HEK293 (cell line): ENCODE results near the gene MTHFSD.
A peak's percentile ranks its signal among the peaks of the same experiment; 100 is the strongest.

ENCODE experiments used
- CTCF ChIA-PET: fragments of 350-600 bp; formaldehyde crosslinking; extraction: SDS; loops from one replicate; lab custom pipeline; 2021; ENCODE audit warnings: antibody characterized with exemption; lab: Yijun Ruan, JAX
- POLR2A ChIA-PET: fragments of 300-600 bp; formaldehyde crosslinking; extraction: SDS; loops from one replicate; lab custom pipeline; 2020; ENCODE audit warnings: antibody characterized with exemption, inconsistent platforms; lab: Yijun Ruan, JAX
- H3K27ac ChIP-seq: fragments of 200-500 bp; sonication (Bioruptor generic); 2 replicates; pipeline ENCODE4 v1.5.1; 2014; ENCODE audit warnings: low read depth, low read length, control low read depth, inconsistent platforms; ENCODE audit errors: extremely low read depth
- H3K36me3 ChIP-seq, 2 experiments: fragments of 200-500 bp in 1 of 2; sonication (Bioruptor generic) in 1 of 2; 1 replicate in 1 of 2; 2 replicates in 1 of 2; pipeline ENCODE4 v1.5.1; 2014 to 2017; ENCODE audit warnings: inconsistent platforms in 2 of 2, low read length in 2 of 2; ENCODE audit not compliant: control insufficient read depth in 2 of 2, insufficient read depth in 1 of 2
- H3K4me1 ChIP-seq: fragments of 200-500 bp; sonication (Bioruptor generic); 2 replicates; pipeline ENCODE4 v1.5.1; 2014; ENCODE audit warnings: mild to moderate bottlenecking, low read length, inconsistent platforms; ENCODE audit not compliant: control insufficient read depth, insufficient read depth
- H3K4me3 ChIP-seq: 2 replicates; pipeline ENCODE4 v1.5.1; 2011; ENCODE audit warnings: low read depth, mild to moderate bottlenecking, control low read depth, low read length, moderate library complexity
- H3K9me3 ChIP-seq: fragments of 200-500 bp; sonication (Bioruptor generic); 2 replicates; pipeline ENCODE4 v1.5.1; 2014; ENCODE audit warnings: low read depth, low read length, inconsistent platforms; ENCODE audit not compliant: control insufficient read depth, insufficient read depth
- AEBP2 ChIP-seq: fragments of 450-650 bp; formaldehyde crosslinking; IDR thresholded peaks from 2 replicates; pipeline ENCODE4 v1.5.1; 2016; ENCODE audit warnings: missing biosample characterization, missing genetic modification characterization, borderline replicate concordance
- EGR2 ChIP-seq: fragments of 450-650 bp; formaldehyde crosslinking; IDR thresholded peaks from 2 replicates; pipeline ENCODE4 v1.5.1; 2016; ENCODE audit warnings: low read depth, missing biosample characterization, missing genetic modification characterization
- FEZF1 ChIP-seq: fragments of 450-650 bp; formaldehyde crosslinking; IDR thresholded peaks from 2 replicates; pipeline ENCODE4 v1.5.1; 2016; ENCODE audit warnings: missing biosample characterization, missing genetic modification characterization
- KLF7 ChIP-seq: fragments of 450-650 bp; formaldehyde crosslinking; IDR thresholded peaks from 2 replicates; pipeline ENCODE4 v1.5.1; 2016; ENCODE audit warnings: missing biosample characterization, missing genetic modification characterization, borderline replicate concordance
- RBAK ChIP-seq: fragments of 450-650 bp; formaldehyde crosslinking; IDR thresholded peaks from 2 replicates; pipeline ENCODE4 v1.5.1; 2016; ENCODE audit warnings: missing biosample characterization, missing genetic modification characterization
- SCRT1 ChIP-seq: fragments of 450-650 bp; formaldehyde crosslinking; IDR thresholded peaks from 2 replicates; pipeline ENCODE4 v1.5.1; 2016; ENCODE audit warnings: missing biosample characterization, missing genetic modification characterization, borderline replicate concordance
- SETDB1 ChIP-seq: IDR thresholded peaks from one replicate; pipeline ENCODE4 v1.6.1; 2017; ENCODE audit warnings: mild to moderate bottlenecking, low read length, moderate library complexity, mixed read lengths; ENCODE audit not compliant: insufficient read length
- SP3 ChIP-seq: fragments of 450-650 bp; formaldehyde crosslinking; IDR thresholded peaks from 2 replicates; pipeline ENCODE4 v1.5.1; 2016; ENCODE audit warnings: missing biosample characterization, missing genetic modification characterization
- TCF7L2 ChIP-seq: IDR thresholded peaks from 2 replicates; pipeline ENCODE4 v1.6.1; 2011; ENCODE audit warnings: low read depth, mild to moderate bottlenecking, inconsistent platforms, low read length, moderate library complexity, borderline replicate concordance
- ZEB2 ChIP-seq: fragments of 450-650 bp; formaldehyde crosslinking; IDR thresholded peaks from 2 replicates; pipeline ENCODE4 v1.5.1; 2016; ENCODE audit warnings: missing biosample characterization, missing genetic modification characterization
- ZFHX2 ChIP-seq: fragments of 450-650 bp; formaldehyde crosslinking; conservative IDR thresholded peaks from 2 replicates; pipeline ENCODE4 v1.5.1; 2016; ENCODE audit warnings: missing biosample characterization, missing genetic modification characterization
- ZFP41 ChIP-seq: fragments of 450-650 bp; formaldehyde crosslinking; IDR thresholded peaks from 2 replicates; pipeline ENCODE4 v1.5.1; 2016; ENCODE audit warnings: missing biosample characterization, missing genetic modification characterization, borderline replicate concordance
- ZNF10 ChIP-seq: fragments of 450-650 bp; formaldehyde crosslinking; IDR thresholded peaks from 2 replicates; pipeline ENCODE4 v1.5.1; 2017; ENCODE audit warnings: missing biosample characterization, missing genetic modification characterization
- ZNF121 ChIP-seq: fragments of 450-650 bp; formaldehyde crosslinking; IDR thresholded peaks from 2 replicates; pipeline ENCODE4 v1.5.1; 2016; ENCODE audit warnings: missing biosample characterization, missing genetic modification characterization
- ZNF140 ChIP-seq: fragments of 450-650 bp; formaldehyde crosslinking; IDR thresholded peaks from 2 replicates; pipeline ENCODE4 v1.5.1; 2016; ENCODE audit warnings: missing biosample characterization, missing genetic modification characterization
- ZNF366 ChIP-seq: fragments of 450-650 bp; formaldehyde crosslinking; conservative IDR thresholded peaks from 2 replicates; pipeline ENCODE4 v1.5.1; 2016; ENCODE audit warnings: missing biosample characterization, missing genetic modification characterization
- ZNF416 ChIP-seq: fragments of 450-650 bp; formaldehyde crosslinking; IDR thresholded peaks from 2 replicates; pipeline ENCODE4 v1.5.1; 2016; ENCODE audit warnings: missing biosample characterization, missing genetic modification characterization
- ZNF514 ChIP-seq: fragments of 450-650 bp; formaldehyde crosslinking; IDR thresholded peaks from 2 replicates; pipeline ENCODE4 v1.5.1; 2016; ENCODE audit warnings: missing biosample characterization, missing genetic modification characterization
- ZNF626 ChIP-seq: fragments of 450-650 bp; sonication (Bioruptor Pico); formaldehyde crosslinking; IDR thresholded peaks from 2 replicates; pipeline ENCODE4 v1.5.1; 2018; ENCODE audit warnings: missing biosample characterization, missing genetic modification characterization, inconsistent platforms
- ZNF677 ChIP-seq: fragments of 450-650 bp; IDR thresholded peaks from 2 replicates; pipeline ENCODE4 v1.5.0; 2018; ENCODE audit warnings: missing biosample characterization, mild to moderate bottlenecking, missing genetic modification characterization, moderate library complexity
- ZNF704 ChIP-seq: fragments of 450-650 bp; formaldehyde crosslinking; IDR thresholded peaks from 2 replicates; pipeline ENCODE4 v1.5.1; 2016; ENCODE audit warnings: missing biosample characterization, missing genetic modification characterization
- ZNF837 ChIP-seq: fragments of 450-650 bp; formaldehyde crosslinking; IDR thresholded peaks from 2 replicates; pipeline ENCODE4 v1.5.1; 2016; ENCODE audit warnings: missing biosample characterization, missing genetic modification characterization
- TF ChIP-seq, protein P1 (sequence below): fragments of 450-650 bp; formaldehyde crosslinking; IDR thresholded peaks from 2 replicates; pipeline ENCODE4 v1.5.1; 2017; ENCODE audit warnings: missing biosample characterization, missing genetic modification characterization

Gene MTHFSD

DNA sequence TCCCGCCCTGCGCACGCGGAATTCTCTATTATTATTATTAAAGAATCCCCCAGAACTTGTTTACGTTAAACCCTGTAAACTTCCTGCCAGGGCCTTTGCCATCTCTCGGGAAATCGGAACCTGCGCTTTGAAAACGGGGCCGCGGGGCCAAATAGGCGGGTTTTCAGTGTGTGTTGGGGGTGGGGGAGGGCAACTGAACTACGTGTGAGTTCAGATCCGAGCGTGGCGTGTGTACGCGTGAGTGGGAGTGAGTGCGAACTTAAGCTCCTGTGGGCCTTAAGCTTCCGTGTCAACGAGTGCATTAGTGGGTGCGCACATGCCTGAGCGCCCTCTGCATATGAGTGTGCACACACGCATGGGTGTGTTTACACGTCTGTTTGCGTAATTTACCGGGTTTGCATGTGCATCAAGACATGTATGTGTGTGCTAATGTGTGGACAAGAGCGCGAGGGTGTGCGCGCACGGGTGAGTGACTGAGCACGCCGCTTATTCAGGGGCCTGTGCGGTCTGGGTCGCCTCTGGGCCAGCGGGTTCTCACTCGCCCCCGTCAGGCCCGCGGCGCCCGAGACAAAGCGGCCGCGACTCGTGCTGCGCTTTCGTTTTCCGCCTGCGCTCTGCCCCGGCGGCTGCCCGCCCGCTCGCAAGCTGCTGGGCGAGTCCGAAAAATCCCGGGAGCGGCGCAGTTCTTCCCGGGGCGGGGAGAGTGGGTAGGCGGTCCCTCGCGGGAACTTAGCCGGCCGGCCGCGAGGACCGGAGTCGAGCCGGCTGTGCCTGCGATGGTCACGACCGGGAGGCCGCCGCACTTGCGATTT is 45.9 kb downstream of the MTHFSD start (continued):
- TF ChIP-seq KLF7 (tag by site-specific recombination), result no peak
- no peak for TF ChIP-seq ZNF514
- TF ChIP-seq ZNF10 (tag by site-specific recombination), result no peak

GRCh38 chr16:86508028-86508946 is 46.7 kb downstream of the MTHFSD start:
- Histone ChIP-seq H3K9me3 (no peaks in the 10 kb centered on the region), H3K27ac (no peak overlapping the region; the same call in 1 of the 2 replicates), H3K4me1 (peaks cover 3% of the 10 kb centered on the region), H3K4me3 (peak overlapping the region; percentile 28)
- ChIA-PET POLR2A (interaction anchor here (0.6 kb wide), 1 partner anchor 168 kb away, joined by 5 read pairs; no protein-coding TSS in a partner anchor), CTCF (no interaction called here)
- TF ChIP-seq TCF7L2 (peak; percentile 82; the same call in 1 of the 2 replicates), ZNF121 (no peak), ZNF140 (tag by site-specific recombination) (no peak), SETDB1 (no peak)
- TF ChIP-seq, all 188 proteins: peak for 1
- H3K36me3 ChIP-seq, result peaks cover 0 to 7% of the 10 kb centered on the region in 2 experiments; a peak in 1 of 3 replicates

GRCh38 chr16:86507173-86508027 is 47.6 kb downstream of the MTHFSD start:
- ChIA-PET POLR2A (no interaction called here), CTCF (interaction anchor here (0.7 kb wide), 1 partner anchor 1129 kb away, joined by 5 read pairs; no protein-coding TSS in a partner anchor)
- peaks cover 3% of the 10 kb centered on the region for H3K4me1 ChIP-seq
- TF ChIP-seq ZNF366 (no peak), ZFP41 (tag by site-specific recombination) (no peak), FEZF1 (no peak), SP3 (tag by site-specific recombination) (no peak), RBAK (no peak), ZNF626 (tag by site-specific recombination) (no peak), EGR2 (tag by site-specific recombination) (peak; percentile 44), ZNF704 (tag by site-specific recombination) (no peak), ZNF677 (no peak), ZNF837 (tag by site-specific recombination) (no peak), ZEB2 (tag by site-specific recombination) (no peak), ZNF416 (tag by site-specific recombination) (no peak), ZFHX2 (tag by site-specific recombination) (peak; percentile 78), TCF7L2 (no peak), AEBP2 (tag by site-specific recombination) (no peak), SCRT1 (tag by site-specific recombination) (no peak)
- TF ChIP-seq, protein P1, sequence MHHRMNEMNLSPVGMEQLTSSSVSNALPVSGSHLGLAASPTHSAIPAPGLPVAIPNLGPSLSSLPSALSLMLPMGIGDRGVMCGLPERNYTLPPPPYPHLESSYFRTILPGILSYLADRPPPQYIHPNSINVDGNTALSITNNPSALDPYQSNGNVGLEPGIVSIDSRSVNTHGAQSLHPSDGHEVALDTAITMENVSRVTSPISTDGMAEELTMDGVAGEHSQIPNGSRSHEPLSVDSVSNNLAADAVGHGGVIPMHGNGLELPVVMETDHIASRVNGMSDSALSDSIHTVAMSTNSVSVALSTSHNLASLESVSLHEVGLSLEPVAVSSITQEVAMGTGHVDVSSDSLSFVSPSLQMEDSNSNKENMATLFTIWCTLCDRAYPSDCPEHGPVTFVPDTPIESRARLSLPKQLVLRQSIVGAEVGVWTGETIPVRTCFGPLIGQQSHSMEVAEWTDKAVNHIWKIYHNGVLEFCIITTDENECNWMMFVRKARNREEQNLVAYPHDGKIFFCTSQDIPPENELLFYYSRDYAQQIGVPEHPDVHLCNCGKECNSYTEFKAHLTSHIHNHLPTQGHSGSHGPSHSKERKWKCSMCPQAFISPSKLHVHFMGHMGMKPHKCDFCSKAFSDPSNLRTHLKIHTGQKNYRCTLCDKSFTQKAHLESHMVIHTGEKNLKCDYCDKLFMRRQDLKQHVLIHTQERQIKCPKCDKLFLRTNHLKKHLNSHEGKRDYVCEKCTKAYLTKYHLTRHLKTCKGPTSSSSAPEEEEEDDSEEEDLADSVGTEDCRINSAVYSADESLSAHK (tag by site-specific recombination), result no peak
- H3K9me3 ChIP-seq, result no peaks in the 10 kb centered on the region
- H3K27ac ChIP-seq, result no peak overlapping the region
- H3K4me3 ChIP-seq, result no peak overlapping the region
- H3K36me3 ChIP-seq, result no peaks in the 10 kb centered on the region
